IMR-90 (cell line): ENCODE data around the gene SPDYE4. TPM values are rescaled to one million over a fixed set of nuclear protein-coding genes. Genes with fewer than 3 reads are reported as not detected.
A peak's percentile ranks its signal among the peaks of the same experiment; 100 is the strongest.

Experiments used
- ATAC-seq: fragments of 200-7000 bp; cut with Tn5 transposase; 2 replicates; pipeline ENCODE4 v1.9.1; 2020; ENCODE audit warnings: low read depth, mild to moderate bottlenecking, moderate library complexity
- BruUV-seq: library from RNA; stranded (reverse); fragments of 400-500 nt; replicated peaks from 2 replicates; lab custom pipeline; 2021; lab: Mats Ljungman, UMichigan
- CTCF ChIA-PET: fragments of 300-600 bp; formaldehyde crosslinking; extraction: SDS; loops from one replicate; lab custom pipeline; 2021; ENCODE audit warnings: antibody characterized with exemption; lab: Yijun Ruan, JAX
- POLR2A ChIA-PET: fragments of 300-600 bp; sonication (Branson Sonifier 250); formaldehyde crosslinking; loops from one replicate; lab custom pipeline; 2022; ENCODE audit warnings: antibody characterized with exemption; ENCODE audit not compliant: unreplicated experiment; lab: Charles Lee
- DNase-seq: peaks from one replicate; pipeline ENCODE4 v3.0.0; 2013
- H2AFZ ChIP-seq: replicated peaks from 2 replicates; pipeline ENCODE3; 2013; ENCODE audit warnings: low read length, mild to moderate bottlenecking; ENCODE audit not compliant: poor library complexity
- H2AK5ac ChIP-seq: 2 replicates; pipeline ENCODE4 v1.6.1; 2013; ENCODE audit warnings: low read depth, low read length, inconsistent platforms
- H2AK9ac ChIP-seq: replicated peaks from 2 replicates; pipeline ENCODE3; 2013; ENCODE audit warnings: mild to moderate bottlenecking, low read depth, low read length, moderate library complexity; ENCODE audit not compliant: poor library complexity
- H2BK120ac ChIP-seq: 2 replicates; pipeline ENCODE4 v1.6.1; 2013; ENCODE audit warnings: low read depth, low read length, inconsistent platforms
- H2BK15ac ChIP-seq: 3 replicates; pipeline ENCODE4 v1.6.1; 2013; ENCODE audit warnings: low read depth, low read length, inconsistent platforms
- H2BK20ac ChIP-seq: 2 replicates; pipeline ENCODE4 v1.6.1; 2013; ENCODE audit warnings: low read depth, mild to moderate bottlenecking, inconsistent platforms, low read length, moderate library complexity
- H2BK5ac ChIP-seq: 2 replicates; pipeline ENCODE4 v1.6.1; 2013; ENCODE audit warnings: mild to moderate bottlenecking, low read depth, low read length, inconsistent platforms; ENCODE audit not compliant: poor library complexity, severe bottlenecking
- H3K14ac ChIP-seq: replicated peaks from 2 replicates; pipeline ENCODE4 v1.6.1; 2013; ENCODE audit warnings: low read depth, low read length, inconsistent platforms
- H3K18ac ChIP-seq: 2 replicates; pipeline ENCODE4 v1.6.1; 2013; ENCODE audit warnings: low read depth, low read length, control low read depth
- H3K23ac ChIP-seq: 2 replicates; pipeline ENCODE4 v1.6.1; 2013; ENCODE audit warnings: low read depth, low read length, inconsistent platforms
- H3K27ac ChIP-seq: 2 replicates; pipeline ENCODE4 v1.5.1; 2013; ENCODE audit warnings: mild to moderate bottlenecking, control low read depth, low read length; ENCODE audit not compliant: insufficient read depth
- H3K27me3 ChIP-seq: 2 replicates; pipeline ENCODE4 v1.6.1; 2013; ENCODE audit warnings: low read length; ENCODE audit not compliant: control insufficient read depth, insufficient read depth
- H3K36me3 ChIP-seq: 2 replicates; pipeline ENCODE4 v1.6.1; 2013; ENCODE audit warnings: low read length, mixed read lengths; ENCODE audit not compliant: control insufficient read depth, insufficient read depth
- H3K4ac ChIP-seq: 2 replicates; pipeline ENCODE4 v1.6.1; 2013; ENCODE audit warnings: low read depth, low read length, inconsistent platforms
- H3K4me1 ChIP-seq: 2 replicates; pipeline ENCODE4 v1.6.1; 2013; ENCODE audit warnings: low read length, mixed read lengths; ENCODE audit not compliant: control insufficient read depth, insufficient read depth
- H3K4me2 ChIP-seq: 2 replicates; pipeline ENCODE4 v1.6.1; 2013; ENCODE audit warnings: low read depth, mild to moderate bottlenecking, control low read depth, low read length, moderate library complexity
- H3K4me3 ChIP-seq: 2 replicates; pipeline ENCODE4 v1.5.1; 2013; ENCODE audit warnings: low read depth, mild to moderate bottlenecking, control low read depth, low read length, moderate library complexity; ENCODE audit not compliant: insufficient read depth
- H3K56ac ChIP-seq: 2 replicates; pipeline ENCODE4 v1.6.1; 2013; ENCODE audit warnings: low read length, inconsistent platforms; ENCODE audit not compliant: insufficient read depth; ENCODE audit errors: extremely low read depth
- H3K79me1 ChIP-seq, 2 experiments: 2 replicates each; pipeline ENCODE4 v1.6.1; 2013; ENCODE audit warnings: low read length in 2 of 2, inconsistent platforms in 1 of 2, low read depth in 1 of 2
- H3K9ac ChIP-seq: 2 replicates; pipeline ENCODE4 v1.6.1; 2013; ENCODE audit warnings: low read depth, low read length, control low read depth
- H3K9me1 ChIP-seq: 2 replicates; pipeline ENCODE4 v1.6.1; 2013; ENCODE audit warnings: low read length, inconsistent platforms; ENCODE audit not compliant: insufficient read depth
- H3K9me3 ChIP-seq: 2 replicates; pipeline ENCODE4 v1.6.1; 2013; ENCODE audit warnings: low read length; ENCODE audit not compliant: control insufficient read depth, insufficient read depth
- H4K20me1 ChIP-seq: 2 replicates; pipeline ENCODE4 v1.6.1; 2013; ENCODE audit warnings: low read length, inconsistent platforms; ENCODE audit not compliant: insufficient read depth
- H4K5ac ChIP-seq: 2 replicates; pipeline ENCODE4 v1.6.1; 2013; ENCODE audit warnings: mild to moderate bottlenecking, low read depth, low read length, control low read depth
- H4K8ac ChIP-seq, 2 experiments: 2 replicates each; pipeline ENCODE4 v1.6.1; 2013; ENCODE audit warnings: low read depth in 2 of 2, low read length in 2 of 2, control low read depth in 1 of 2, inconsistent platforms in 1 of 2
- H4K91ac ChIP-seq: 2 replicates; pipeline ENCODE4 v1.6.1; 2013; ENCODE audit warnings: low read depth, low read length, inconsistent platforms; ENCODE audit not compliant: insufficient read depth
- BHLHE40 ChIP-seq: fragments of 150-350 bp; IDR thresholded peaks from 2 replicates; pipeline ENCODE4 v1.6.1; 2016; ENCODE audit warnings: mild to moderate bottlenecking, low read depth, low read length
- CEBPB ChIP-seq: IDR thresholded peaks from 2 replicates; pipeline ENCODE4 v1.6.1; 2012; ENCODE audit warnings: low read depth, low read length, improper control_type of control experiment
- CHD1 ChIP-seq: IDR thresholded peaks from 2 replicates; pipeline ENCODE4 v1.6.1; 2012; ENCODE audit warnings: low read depth, low read length, improper control_type of control experiment
- CTCF ChIP-seq: conservative IDR thresholded peaks from 2 replicates; pipeline ENCODE4 v1.5.1; 2012; ENCODE audit warnings: mild to moderate bottlenecking, low read depth, low read length, improper control_type of control experiment
- ELK1 ChIP-seq: fragments of 150-350 bp; IDR thresholded peaks from 2 replicates; pipeline ENCODE4 v1.6.1; 2016; ENCODE audit warnings: low read depth, mild to moderate bottlenecking, low read length, moderate library complexity, borderline replicate concordance
- FOS ChIP-seq: fragments of 150-350 bp; IDR thresholded peaks from 2 replicates; pipeline ENCODE4 v1.6.1; 2016; ENCODE audit warnings: low read depth, low read length
- MAFK ChIP-seq: IDR thresholded peaks from 2 replicates; pipeline ENCODE4 v1.6.1; 2012; ENCODE audit warnings: low read depth, low read length, improper control_type of control experiment
- MAZ ChIP-seq: IDR thresholded peaks from 2 replicates; pipeline ENCODE4 v1.6.1; 2012; ENCODE audit warnings: low read depth, mild to moderate bottlenecking, low read length, improper control_type of control experiment, moderate library complexity, borderline replicate concordance
- MXI1 ChIP-seq: IDR thresholded peaks from 2 replicates; pipeline ENCODE4 v1.6.1; 2012; ENCODE audit warnings: low read depth, mild to moderate bottlenecking, low read length, moderate library complexity, borderline replicate concordance
- NFE2L2 ChIP-seq: fragments of 150-350 bp; IDR thresholded peaks from 2 replicates; pipeline ENCODE4 v1.6.1; 2016; ENCODE audit warnings: low read depth, mild to moderate bottlenecking, low read length
- POLR2A ChIP-seq: IDR thresholded peaks from 2 replicates; pipeline ENCODE4 v1.6.1; 2012; ENCODE audit warnings: mild to moderate bottlenecking, low read depth, low read length
- RAD21 ChIP-seq: IDR thresholded peaks from 2 replicates; pipeline ENCODE4 v1.6.1; 2012; ENCODE audit warnings: low read length, improper control_type of control experiment
- RCOR1 ChIP-seq: IDR thresholded peaks from 2 replicates; pipeline ENCODE4 v1.6.1; 2012; ENCODE audit warnings: mild to moderate bottlenecking, low read length, improper control_type of control experiment; ENCODE audit not compliant: insufficient replicate concordance
- RFX5 ChIP-seq: IDR thresholded peaks from 2 replicates; pipeline ENCODE4 v1.8.0; 2012; ENCODE audit warnings: low read depth, mild to moderate bottlenecking, low read length, moderate library complexity
- SMC3 ChIP-seq: fragments of 150-350 bp; IDR thresholded peaks from 2 replicates; pipeline ENCODE4 v1.6.1; 2016; ENCODE audit warnings: low read depth, mild to moderate bottlenecking, antibody characterized with exemption, low read length, moderate library complexity
- USF2 ChIP-seq: fragments of 150-350 bp; IDR thresholded peaks from 2 replicates; pipeline ENCODE4 v1.6.1; 2017; ENCODE audit warnings: mild to moderate bottlenecking, antibody characterized with exemption, low read length, low read depth
- WGBS, 2 experiments: methylation state at CpG; one replicate each; pipeline versions ENCODE4 v1.1.5 to v1.1.7; 2013; ENCODE audit warnings: missing lambda C conversion rate in 2 of 2; ENCODE audit not compliant: insufficient read length in 1 of 2; ENCODE audit errors: extremely low coverage in 2 of 2; 5-methylcytosine and 5-hydroxymethylcytosine counted together
- dilution Hi-C: fragments of 300-500 bp; cut with HindIII; formaldehyde crosslinking; loops from one replicate; pipeline ENCODE4 v1.14.3; 2018; ENCODE audit warnings: low sequenced_read_pairs; ENCODE audit not compliant: unreplicated experiment
- in situ Hi-C: fragments of 300-500 bp; cut with MboI; formaldehyde crosslinking; loops from 3 replicates; pipeline ENCODE4 v1.14.3; 2019; ENCODE audit warnings: low sequenced_read_pairs, inconsistent platforms, mixed read lengths
- intact Hi-C: fragments of 100-400 bp; cut with micrococcal nuclease; formaldehyde crosslinking; loops from 2 replicates; pipeline ENCODE4 v1.10.0; 2022
- polyA plus RNA-seq, 3 experiments: library from polyadenylated mRNA; depleted of rRNA; stranded (reverse); fragments of >200 nt; gene quantifications; 2 replicates each; pipeline ENCODE4 v1.2.3, GENCODE V29; 2012; ENCODE audit warnings: low replicate concordance in 1 of 3
- total RNA-seq: library from RNA; depleted of rRNA; stranded (reverse); fragments of >200 nt; gene quantifications from 2 replicates; pipeline ENCODE4 v1.2.3, GENCODE V29; 2012

SPDYE4 gene
- total and polyA plus RNA-seq, 2 of the 4 experiments (the other 2 are of a cell fraction): not detected

DNA sequence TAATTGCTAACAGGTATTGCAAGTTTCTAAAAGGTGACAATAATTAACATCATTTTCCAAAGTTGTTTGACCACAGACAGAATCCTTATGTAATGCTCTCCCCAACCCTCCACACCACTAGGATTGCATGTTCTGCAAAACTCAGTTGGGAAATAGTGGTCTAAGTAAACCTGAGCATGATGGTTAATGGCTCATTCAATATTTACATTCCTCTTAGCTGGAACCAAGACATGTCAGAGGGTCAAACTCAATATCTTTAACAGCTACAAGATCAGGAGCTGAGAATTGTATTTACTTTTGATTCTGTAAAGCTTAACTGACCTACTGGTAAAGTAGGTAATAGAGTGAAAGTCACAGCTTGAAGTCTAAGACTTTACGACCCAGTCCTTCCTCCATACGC lies 30.7 kb upstream of the SPDYE4 start:
- Histone ChIP-seq H3K9ac (no peak overlapping the region), H2BK5ac (no peak overlapping the region), H3K9me3 (peaks cover 5% of the 10 kb centered on the region; the same call in 1 of the 2 replicates), H3K27me3 (no peaks in the 10 kb centered on the region; the same call in 1 of the 2 replicates), H2BK120ac (no peak overlapping the region), H4K8ac (no peak overlapping the region), H4K5ac (no peak overlapping the region), H2AK9ac (no peak overlapping the region), H3K9me1 (no peaks in the 10 kb centered on the region), H3K4ac (no peak overlapping the region), H3K79me1 (no peaks in the 10 kb centered on the region), H3K4me2 (no peak overlapping the region), H2BK15ac (no peak overlapping the region), H4K91ac (no peak overlapping the region), H3K23ac (no peak overlapping the region), H3K4me1 (no peaks in the 10 kb centered on the region), H3K36me3 (no peaks in the 10 kb centered on the region), H4K20me1 (no peaks in the 10 kb centered on the region), H3K14ac (no peak overlapping the region), H3K4me3 (no peak overlapping the region), H3K18ac (no peak overlapping the region), H3K56ac (no peak overlapping the region), H3K27ac (no peak overlapping the region), H2BK20ac (no peak overlapping the region), H2AFZ (no peak overlapping the region), H2AK5ac (no peak overlapping the region)
- CTCF ChIA-PET: no interaction called here
- dilution Hi-C loops (no loop called here), intact Hi-C loops (loop anchor here (10.0 kb wide), 2 partner anchors 724 to 736 kb away; no protein-coding TSS in a partner anchor), in situ Hi-C loops (loop anchor here (10.0 to 25.0 kb wide), 2 partner anchors 374 to 748 kb away; no protein-coding TSS in a partner anchor)
- POLR2A ChIA-PET: no interaction called here
- DNase-seq (no peak), ATAC-seq (peak; percentile 30; the same call in 1 of the 2 replicates)
- TF ChIP-seq CHD1: no peak
- no peak for TF ChIP-seq MAZ
- TF ChIP-seq CTCF: no peak
- no peak for TF ChIP-seq NFE2L2
- no peak for TF ChIP-seq USF2
- no peak for TF ChIP-seq RFX5
- no peak for TF ChIP-seq RCOR1
- no peak for TF ChIP-seq CEBPB
- TF ChIP-seq POLR2A: no peak
- TF ChIP-seq MXI1: no peak
- TF ChIP-seq FOS: no peak
- no peak for TF ChIP-seq RAD21
- TF ChIP-seq ELK1: no peak
- TF ChIP-seq SMC3: no peak
- no peak for TF ChIP-seq MAFK
- no peak for TF ChIP-seq BHLHE40
- BruUV-seq: no TSS peak
- whole genome bisulfite sequencing, 2 experiments: no CpG with 5 or more reads among the region's 2 CpGs
